GM21423 (cell line): ENCODE results near the gene CAB39.

Source experiments
- ATAC-seq: cut with Tn5 transposase; IDR thresholded peaks from one replicate; pipeline ENCODE4 v1.9.1; 2021; ENCODE audit warnings: mild to moderate bottlenecking, moderate library complexity; ENCODE audit not compliant: unreplicated experiment

CAB39 gene

GRCh38 chr2:230712443-230713330 lies at the start of gene CAB39:
TSS of gene CAB39 (plus strand) at chr2:230712842. CDS start at chr2:230760002, 47,160 bp downstream.
- ATAC-seq = peak; percentile 85

- ATAC-seq = no peak
Measured at GRCh38 chr2:230664128-230664527, 48.5 kb upstream of the CAB39 start.

GRCh38 chr2:230664844-230665243 lies 47.8 kb upstream of the CAB39 start:
- no peak for ATAC-seq

GRCh38 chr2:230665263-230665691 lies 47.4 kb upstream of the CAB39 start:
- no peak for ATAC-seq

GRCh38 chr2:230666446-230666845 lies 46.2 kb upstream of the CAB39 start:
- ATAC-seq = no peak

- ATAC-seq = no peak
Measured at GRCh38 chr2:230666885-230667712, 45.5 kb upstream of the CAB39 start.

- ATAC-seq = peak; percentile 62
Measured at GRCh38 chr2:230668184-230668938, 44.3 kb upstream of the CAB39 start.

GRCh38 chr2:230668939-230669303 lies 43.7 kb upstream of the CAB39 start:
- peak; percentile 29 for ATAC-seq

GRCh38 chr2:230669386-230669950 lies 43.2 kb upstream of the CAB39 start:
- ATAC-seq = no peak

- ATAC-seq = no peak
Measured at GRCh38 chr2:230671117-230671516, 41.5 kb upstream of the CAB39 start.

- ATAC-seq = no peak
Measured at GRCh38 chr2:230672836-230673235, 39.8 kb upstream of the CAB39 start.

GRCh38 chr2:230674401-230674800 lies 38.2 kb upstream of the CAB39 start:
- ATAC-seq = no peak

GRCh38 chr2:230674966-230675672 lies 37.5 kb upstream of the CAB39 start:
- ATAC-seq = no peak

GRCh38 chr2:230676546-230676945 lies 36.1 kb upstream of the CAB39 start:
- ATAC-seq = no peak

- ATAC-seq = no peak
Measured at GRCh38 chr2:230677201-230677946, 35.3 kb upstream of the CAB39 start.

GRCh38 chr2:230678018-230678417 lies 34.6 kb upstream of the CAB39 start:
- no peak for ATAC-seq

GRCh38 chr2:230678451-230678850 lies 34.2 kb upstream of the CAB39 start:
- no peak for ATAC-seq

GRCh38 chr2:230680463-230681170 lies 32.0 kb upstream of the CAB39 start:
- ATAC-seq = no peak

- no peak for ATAC-seq
Measured at GRCh38 chr2:230681171-230681545, 31.5 kb upstream of the CAB39 start.
